ENCODE results near the gene RNF20.

GRCh38 chr9:101601904-101602765 lies 68.5 kb downstream of the RNF20 start:
- TF ChIP-seq ZFP30 (CRISPR knock-in tag; IDR thresholded peaks at IDR 0.05) (no peak), CSDC2 (CRISPR knock-in tag; IDR thresholded peaks at IDR 0.05) (no peak), CSRNP3 (CRISPR knock-in tag; IDR thresholded peaks at IDR 0.05) (no peak), SNAI2 (CRISPR knock-in tag; IDR thresholded peaks at IDR 0.05) (no peak), ZC3H10 (CRISPR knock-in tag; IDR thresholded peaks at IDR 0.05) (no peak)
- TF ChIP-seq, protein P1, sequence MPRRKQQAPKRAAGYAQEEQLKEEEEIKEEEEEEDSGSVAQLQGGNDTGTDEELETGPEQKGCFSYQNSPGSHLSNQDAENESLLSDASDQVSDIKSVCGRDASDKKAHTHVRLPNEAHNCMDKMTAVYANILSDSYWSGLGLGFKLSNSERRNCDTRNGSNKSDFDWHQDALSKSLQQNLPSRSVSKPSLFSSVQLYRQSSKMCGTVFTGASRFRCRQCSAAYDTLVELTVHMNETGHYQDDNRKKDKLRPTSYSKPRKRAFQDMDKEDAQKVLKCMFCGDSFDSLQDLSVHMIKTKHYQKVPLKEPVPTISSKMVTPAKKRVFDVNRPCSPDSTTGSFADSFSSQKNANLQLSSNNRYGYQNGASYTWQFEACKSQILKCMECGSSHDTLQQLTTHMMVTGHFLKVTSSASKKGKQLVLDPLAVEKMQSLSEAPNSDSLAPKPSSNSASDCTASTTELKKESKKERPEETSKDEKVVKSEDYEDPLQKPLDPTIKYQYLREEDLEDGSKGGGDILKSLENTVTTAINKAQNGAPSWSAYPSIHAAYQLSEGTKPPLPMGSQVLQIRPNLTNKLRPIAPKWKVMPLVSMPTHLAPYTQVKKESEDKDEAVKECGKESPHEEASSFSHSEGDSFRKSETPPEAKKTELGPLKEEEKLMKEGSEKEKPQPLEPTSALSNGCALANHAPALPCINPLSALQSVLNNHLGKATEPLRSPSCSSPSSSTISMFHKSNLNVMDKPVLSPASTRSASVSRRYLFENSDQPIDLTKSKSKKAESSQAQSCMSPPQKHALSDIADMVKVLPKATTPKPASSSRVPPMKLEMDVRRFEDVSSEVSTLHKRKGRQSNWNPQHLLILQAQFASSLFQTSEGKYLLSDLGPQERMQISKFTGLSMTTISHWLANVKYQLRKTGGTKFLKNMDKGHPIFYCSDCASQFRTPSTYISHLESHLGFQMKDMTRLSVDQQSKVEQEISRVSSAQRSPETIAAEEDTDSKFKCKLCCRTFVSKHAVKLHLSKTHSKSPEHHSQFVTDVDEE (CRISPR knock-in tag; IDR thresholded peaks at IDR 0.05) = no peak
